OCI-LY1 (cell line): Measurements from ENCODE around the gene PTPRN2.

Source experiments
- H2AFZ ChIP-seq: fragments of 200-600 bp; sonication (generic), shearing (Covaris generic); 2 replicates; pipeline ENCODE4 v1.6.0; 2014; ENCODE audit warnings: antibody characterized with exemption, mild to moderate bottlenecking, low read length
- H3F3A ChIP-seq: fragments of 200-600 bp; sonication (generic), shearing (Covaris generic); 2 replicates; pipeline ENCODE4 v1.6.0; 2014; ENCODE audit warnings: mild to moderate bottlenecking, antibody characterized with exemption, low read length, moderate library complexity; ENCODE audit not compliant: insufficient read depth
- H3K27ac ChIP-seq: fragments of 200-600 bp; sonication (generic); 2 replicates; pipeline ENCODE4 v1.5.1; 2014; ENCODE audit warnings: low read length, mixed run types, mild to moderate bottlenecking, low read depth; ENCODE audit not compliant: poor library complexity, severe bottlenecking
- H3K27me3 ChIP-seq: fragments of 200-600 bp; sonication (generic); 2 replicates; pipeline ENCODE4 v1.6.0; 2014; ENCODE audit warnings: antibody characterized with exemption, mild to moderate bottlenecking, low read length, moderate library complexity; ENCODE audit not compliant: insufficient read depth
- H3K36me3 ChIP-seq: fragments of 200-600 bp; sonication (generic); 2 replicates; pipeline ENCODE4 v1.6.1; 2014; ENCODE audit warnings: mild to moderate bottlenecking, antibody characterized with exemption, low read length, moderate library complexity, mixed read lengths; ENCODE audit not compliant: insufficient read depth
- H3K4me1 ChIP-seq: fragments of 200-600 bp; sonication (generic); 2 replicates; pipeline ENCODE4 v1.5.1; 2014; ENCODE audit warnings: mild to moderate bottlenecking, low read length, moderate library complexity; ENCODE audit not compliant: insufficient read depth, severe bottlenecking
- H3K4me2 ChIP-seq: fragments of 200-600 bp; sonication (generic), shearing (Covaris generic); 2 replicates; pipeline ENCODE4 v1.6.1; 2014; ENCODE audit warnings: low read length
- H3K4me3 ChIP-seq: fragments of 200-600 bp; sonication (generic); 2 replicates; pipeline ENCODE4 v1.5.1; 2014; ENCODE audit warnings: low read length, low read depth, mild to moderate bottlenecking, mixed read lengths; ENCODE audit not compliant: poor library complexity, severe bottlenecking
- H3K79me2 ChIP-seq: fragments of 200-600 bp; shearing (Covaris generic); 2 replicates; pipeline ENCODE4 v1.6.1; 2016; ENCODE audit warnings: mixed run types, low read length, mixed read lengths; ENCODE audit not compliant: insufficient read depth
- H3K9ac ChIP-seq: fragments of 200-600 bp; sonication (generic), shearing (Covaris generic); 2 replicates; pipeline ENCODE4 v1.6.1; 2014; ENCODE audit warnings: mild to moderate bottlenecking, low read length, mixed read lengths
- H3K9me2 ChIP-seq: fragments of 200-600 bp; sonication (generic), shearing (Covaris generic); 2 replicates; pipeline ENCODE4 v1.6.1; 2014; ENCODE audit warnings: low read depth, mild to moderate bottlenecking, low read length, mixed read lengths
- H3K9me3 ChIP-seq: fragments of 200-600 bp; shearing (Covaris generic); 2 replicates; pipeline ENCODE4 v1.6.1; 2014; ENCODE audit warnings: low read length, mixed read lengths
- H4K20me1 ChIP-seq: fragments of 200-600 bp; sonication (generic), shearing (Covaris generic); 2 replicates; pipeline ENCODE4 v1.6.0; 2016; ENCODE audit warnings: mild to moderate bottlenecking, low read length; ENCODE audit not compliant: insufficient read depth
- EZH2 ChIP-seq: fragments of 200-600 bp; sonication (generic), shearing (Covaris generic); IDR thresholded peaks from 2 replicates; pipeline ENCODE4 v1.8.0; 2017; ENCODE audit warnings: borderline replicate concordance, mixed run types, mild to moderate bottlenecking, antibody characterized with exemption, low read length, moderate library complexity, mixed read lengths
- TF ChIP-seq, protein P1 (sequence below): fragments of 200-600 bp; sonication (generic), shearing (Covaris generic); IDR thresholded peaks from 2 replicates; pipeline ENCODE4 v1.5.1; 2017; ENCODE audit warnings: mild to moderate bottlenecking, antibody characterized with exemption, low read length, moderate library complexity, mixed read lengths

The PTPRN2 gene

DNA sequence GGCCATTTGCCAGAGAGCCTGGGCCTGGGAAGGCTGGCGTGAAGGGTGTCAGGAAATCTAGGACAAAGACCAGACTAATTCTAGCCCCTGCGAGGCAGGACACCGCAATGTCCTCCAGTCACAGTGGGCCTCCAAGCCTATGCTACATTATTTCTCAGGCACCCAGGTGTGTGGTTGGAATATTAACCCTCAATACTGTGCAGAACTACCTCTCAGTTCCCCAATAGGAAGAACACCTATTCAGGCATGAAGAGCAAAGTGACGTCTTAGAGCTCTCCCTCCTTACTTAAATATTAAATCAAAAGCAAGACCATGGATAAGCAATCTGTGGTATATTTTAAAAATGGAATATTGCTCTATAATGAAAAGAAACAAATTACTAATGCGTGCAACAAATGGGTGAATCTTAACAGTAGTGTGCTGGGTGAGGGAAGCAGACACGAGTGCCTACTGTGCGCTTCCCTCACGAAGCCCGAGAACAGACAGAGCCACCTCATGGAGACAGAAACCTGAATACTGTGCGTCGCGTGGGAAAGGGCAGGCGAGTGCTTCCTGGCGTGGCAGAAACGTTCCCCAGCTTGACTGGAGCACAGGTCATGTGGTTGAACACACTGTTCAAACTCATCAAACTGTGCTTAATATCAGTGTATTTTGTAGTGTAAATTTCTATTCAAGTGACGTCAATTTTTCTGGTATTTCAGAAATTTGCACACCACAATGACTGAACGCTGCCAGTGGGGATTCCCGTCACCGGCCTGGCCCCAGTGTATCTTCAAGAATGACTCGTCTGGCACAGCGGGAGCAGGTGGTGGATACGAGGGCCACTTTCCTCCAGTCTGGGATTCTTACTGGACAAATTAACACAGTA lies 15.5 kb upstream of the PTPRN2 start:
- TF ChIP-seq, protein P1, sequence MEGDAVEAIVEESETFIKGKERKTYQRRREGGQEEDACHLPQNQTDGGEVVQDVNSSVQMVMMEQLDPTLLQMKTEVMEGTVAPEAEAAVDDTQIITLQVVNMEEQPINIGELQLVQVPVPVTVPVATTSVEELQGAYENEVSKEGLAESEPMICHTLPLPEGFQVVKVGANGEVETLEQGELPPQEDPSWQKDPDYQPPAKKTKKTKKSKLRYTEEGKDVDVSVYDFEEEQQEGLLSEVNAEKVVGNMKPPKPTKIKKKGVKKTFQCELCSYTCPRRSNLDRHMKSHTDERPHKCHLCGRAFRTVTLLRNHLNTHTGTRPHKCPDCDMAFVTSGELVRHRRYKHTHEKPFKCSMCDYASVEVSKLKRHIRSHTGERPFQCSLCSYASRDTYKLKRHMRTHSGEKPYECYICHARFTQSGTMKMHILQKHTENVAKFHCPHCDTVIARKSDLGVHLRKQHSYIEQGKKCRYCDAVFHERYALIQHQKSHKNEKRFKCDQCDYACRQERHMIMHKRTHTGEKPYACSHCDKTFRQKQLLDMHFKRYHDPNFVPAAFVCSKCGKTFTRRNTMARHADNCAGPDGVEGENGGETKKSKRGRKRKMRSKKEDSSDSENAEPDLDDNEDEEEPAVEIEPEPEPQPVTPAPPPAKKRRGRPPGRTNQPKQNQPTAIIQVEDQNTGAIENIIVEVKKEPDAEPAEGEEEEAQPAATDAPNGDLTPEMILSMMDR: no peak
- no peak for TF ChIP-seq EZH2
- H3K36me3 ChIP-seq: peaks cover 22% of the 10 kb centered on the region; the same call in 1 of the 2 replicates
- peaks cover 5% of the 10 kb centered on the region for H3K4me1 ChIP-seq
- H3K9me2 ChIP-seq: no peaks in the 10 kb centered on the region
- H3K27me3 ChIP-seq: no peaks in the 10 kb centered on the region
- no peaks in the 10 kb centered on the region for H3K79me2 ChIP-seq
- H4K20me1 ChIP-seq: no peaks in the 10 kb centered on the region
- H3K9me3 ChIP-seq: no peaks in the 10 kb centered on the region
- no peak overlapping the region for H3K4me3 ChIP-seq
- H3K9ac ChIP-seq: no peak overlapping the region
- no peak overlapping the region for H3K4me2 ChIP-seq
- no peak overlapping the region for H3K27ac ChIP-seq
- no peaks in the 10 kb centered on the region for H3F3A ChIP-seq
- H2AFZ ChIP-seq: no peak overlapping the region

DNA sequence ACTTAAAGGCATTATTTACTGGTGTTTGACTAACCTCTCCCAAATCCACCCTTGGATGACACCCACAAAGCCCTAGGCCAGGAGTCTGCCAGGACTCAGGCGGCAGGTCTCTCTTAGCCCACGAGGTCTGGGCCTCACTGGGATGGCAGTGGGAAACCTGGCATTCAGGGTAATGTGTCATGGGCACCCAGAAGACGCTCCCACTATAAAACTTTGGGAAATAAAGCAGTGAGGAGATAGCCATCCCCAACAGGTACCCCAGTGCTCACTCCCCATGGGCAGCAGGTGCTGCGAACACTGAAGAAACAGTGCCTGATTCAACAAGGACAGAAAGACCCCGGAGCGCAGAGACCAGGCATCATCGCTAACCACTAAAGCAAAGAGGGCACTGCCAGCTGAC lies 14.4 kb upstream of the PTPRN2 start:
- no peak overlapping the region for H3K4me2 ChIP-seq
- H4K20me1 ChIP-seq: no peaks in the 10 kb centered on the region
- no peaks in the 10 kb centered on the region for H3K27me3 ChIP-seq
- no peaks in the 10 kb centered on the region for H3K9me3 ChIP-seq
- no peaks in the 10 kb centered on the region for H3K79me2 ChIP-seq
- H2AFZ ChIP-seq: no peak overlapping the region
- H3K9ac ChIP-seq: no peak overlapping the region
- H3K9me2 ChIP-seq: no peaks in the 10 kb centered on the region
- no peak overlapping the region for H3K27ac ChIP-seq
- H3F3A ChIP-seq: no peaks in the 10 kb centered on the region
- no peak overlapping the region for H3K4me3 ChIP-seq
- H3K36me3 ChIP-seq: peaks cover 14% of the 10 kb centered on the region; the same call in 1 of the 2 replicates
- TF ChIP-seq, protein P1: no peak
- TF ChIP-seq EZH2: no peak
- peaks cover 5% of the 10 kb centered on the region for H3K4me1 ChIP-seq

DNA sequence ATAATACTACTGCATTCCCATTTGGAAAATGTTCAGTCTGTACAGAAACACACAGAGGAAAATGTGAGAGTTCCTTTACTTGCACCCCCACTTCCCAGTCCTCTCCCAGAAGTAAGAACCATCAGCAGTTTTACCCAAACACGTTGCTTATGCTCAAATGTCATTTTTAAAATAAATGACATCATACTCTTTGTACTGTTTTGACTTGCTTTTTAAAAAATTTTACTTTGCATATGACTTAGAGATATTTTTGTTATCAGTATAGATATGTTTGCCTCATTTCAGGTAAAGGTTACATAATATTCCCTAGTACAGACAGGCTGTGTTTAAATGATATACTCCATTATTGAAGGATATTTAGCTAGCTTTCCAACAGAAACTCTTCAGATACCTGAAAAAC lies 13.5 kb upstream of the PTPRN2 start:
- H3F3A ChIP-seq: no peaks in the 10 kb centered on the region
- no peaks in the 10 kb centered on the region for H3K79me2 ChIP-seq
- peaks cover 3% of the 10 kb centered on the region; the same call in 1 of the 2 replicates for H3K9me3 ChIP-seq
- peaks cover 5% of the 10 kb centered on the region; the same call in 1 of the 2 replicates for H3K36me3 ChIP-seq
- peaks cover 5% of the 10 kb centered on the region for H3K4me1 ChIP-seq
- H3K4me2 ChIP-seq: no peak overlapping the region
- no peaks in the 10 kb centered on the region for H3K27me3 ChIP-seq
- TF ChIP-seq, protein P1: no peak
- no peak for TF ChIP-seq EZH2
- H2AFZ ChIP-seq: no peak overlapping the region
- H3K4me3 ChIP-seq: no peak overlapping the region
- H3K9ac ChIP-seq: no peak overlapping the region
- no peaks in the 10 kb centered on the region for H4K20me1 ChIP-seq
- H3K9me2 ChIP-seq: no peaks in the 10 kb centered on the region
- no peak overlapping the region for H3K27ac ChIP-seq
